IPS-18c (cell line): ENCODE data around the gene KCTD17.

ENCODE experiments used
- H3K4me3 ChIP-seq: 2 replicates; pipeline ENCODE4 v1.7.0; 2013; ENCODE audit warnings: low read depth, mild to moderate bottlenecking, low read length, moderate library complexity; ENCODE audit not compliant: insufficient read depth
- H3K9me3 ChIP-seq: one replicate; pipeline ENCODE4 v1.6.1; 2013; ENCODE audit warnings: mild to moderate bottlenecking, low read length, moderate library complexity; ENCODE audit not compliant: control insufficient read depth, insufficient read depth

Gene KCTD17

GRCh38 chr22:37082251-37082873, 30.8 kb downstream of the KCTD17 start:
- no peak overlapping the region for H3K4me3 ChIP-seq
- H3K9me3 ChIP-seq, result no peaks in the 10 kb centered on the region

- Histone ChIP-seq H3K4me3 (no peak overlapping the region), H3K9me3 (no peaks in the 10 kb centered on the region)
Observed at GRCh38 chr22:37083914-37084313, 32.4 kb downstream of the KCTD17 start.

GRCh38 chr22:37084385-37084784, 32.8 kb downstream of the KCTD17 start:
- Histone ChIP-seq H3K4me3 (no peak overlapping the region), H3K9me3 (no peaks in the 10 kb centered on the region)

GRCh38 chr22:37086184-37086583, 34.6 kb downstream of the KCTD17 start:
- Histone ChIP-seq H3K9me3 (no peaks in the 10 kb centered on the region), H3K4me3 (no peak overlapping the region)

GRCh38 chr22:37088108-37088605, 36.6 kb downstream of the KCTD17 start:
- Histone ChIP-seq H3K9me3 (no peaks in the 10 kb centered on the region), H3K4me3 (no peak overlapping the region)

GRCh38 chr22:37088750-37089408, 37.3 kb downstream of the KCTD17 start:
- Histone ChIP-seq H3K4me3 (no peak overlapping the region), H3K9me3 (no peaks in the 10 kb centered on the region)

GRCh38 chr22:37089434-37089833, 37.9 kb downstream of the KCTD17 start:
- Histone ChIP-seq H3K4me3 (no peak overlapping the region), H3K9me3 (no peaks in the 10 kb centered on the region)

- Histone ChIP-seq H3K4me3 (no peak overlapping the region), H3K9me3 (no peaks in the 10 kb centered on the region)
Observed at GRCh38 chr22:37090920-37091695, 39.6 kb downstream of the KCTD17 start.

- Histone ChIP-seq H3K9me3 (no peaks in the 10 kb centered on the region), H3K4me3 (no peak overlapping the region)
Observed at GRCh38 chr22:37091994-37092393, 40.5 kb downstream of the KCTD17 start.

- H3K9me3 ChIP-seq, result no peaks in the 10 kb centered on the region
- no peak overlapping the region for H3K4me3 ChIP-seq
Observed at GRCh38 chr22:37092997-37093396, 41.5 kb downstream of the KCTD17 start.

- Histone ChIP-seq H3K4me3 (no peak overlapping the region), H3K9me3 (no peaks in the 10 kb centered on the region)
Observed at GRCh38 chr22:37094239-37094638, 42.7 kb downstream of the KCTD17 start.

GRCh38 chr22:37095113-37095512, 43.6 kb downstream of the KCTD17 start:
- H3K4me3 ChIP-seq, result no peak overlapping the region
- no peaks in the 10 kb centered on the region for H3K9me3 ChIP-seq

GRCh38 chr22:37097346-37097745, 45.8 kb downstream of the KCTD17 start:
- Histone ChIP-seq H3K9me3 (no peaks in the 10 kb centered on the region), H3K4me3 (no peak overlapping the region)

- H3K9me3 ChIP-seq, result no peaks in the 10 kb centered on the region
- no peak overlapping the region for H3K4me3 ChIP-seq
Observed at GRCh38 chr22:37098976-37099591, 47.5 kb downstream of the KCTD17 start.

GRCh38 chr22:37100589-37101127, 49.1 kb downstream of the KCTD17 start:
- no peak overlapping the region for H3K4me3 ChIP-seq
- no peaks in the 10 kb centered on the region for H3K9me3 ChIP-seq

- no peaks in the 10 kb centered on the region for H3K9me3 ChIP-seq
- H3K4me3 ChIP-seq, result no peak overlapping the region
Observed at GRCh38 chr22:37101311-37102066, 49.9 kb downstream of the KCTD17 start.

- H3K9me3 ChIP-seq, result no peaks in the 10 kb centered on the region
- H3K4me3 ChIP-seq, result no peak overlapping the region
Observed at GRCh38 chr22:37103151-37103550, 51.6 kb downstream of the KCTD17 start.
